Measurements from ENCODE around the gene TSHZ3.
A peak's percentile ranks its signal among the peaks of the same experiment; 100 is the strongest.

The TSHZ3 gene

DNA sequence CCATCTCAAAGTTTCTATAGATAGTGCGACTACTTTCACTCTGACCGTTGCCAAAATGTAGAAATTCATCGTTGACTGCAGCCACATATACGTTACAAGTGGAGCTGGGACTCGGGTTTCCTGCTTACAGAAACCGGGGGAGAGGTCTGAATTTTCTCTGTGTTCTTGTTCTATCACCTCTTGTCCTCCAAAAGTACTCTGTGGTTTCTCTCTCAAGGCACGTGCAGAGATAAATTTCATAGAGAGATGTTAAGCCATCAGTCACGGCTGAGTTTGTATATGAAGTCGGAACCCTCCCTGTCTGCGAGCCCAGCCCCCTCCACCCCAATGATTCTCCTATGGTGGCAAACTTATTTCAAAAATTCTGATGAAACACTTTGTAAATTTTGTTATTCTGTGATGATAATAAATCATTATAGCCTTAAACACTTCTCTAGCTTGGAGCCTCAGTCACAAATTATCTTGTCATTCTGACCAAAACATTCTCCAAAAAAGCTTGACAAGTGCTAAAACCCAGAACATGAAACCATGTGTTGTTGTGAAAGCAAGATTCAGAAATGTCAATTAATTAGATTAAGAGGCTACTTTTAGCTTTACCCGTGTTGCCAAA is 87.5 kb downstream of the TSHZ3 start:
- DNase-seq, result no peak

DNA sequence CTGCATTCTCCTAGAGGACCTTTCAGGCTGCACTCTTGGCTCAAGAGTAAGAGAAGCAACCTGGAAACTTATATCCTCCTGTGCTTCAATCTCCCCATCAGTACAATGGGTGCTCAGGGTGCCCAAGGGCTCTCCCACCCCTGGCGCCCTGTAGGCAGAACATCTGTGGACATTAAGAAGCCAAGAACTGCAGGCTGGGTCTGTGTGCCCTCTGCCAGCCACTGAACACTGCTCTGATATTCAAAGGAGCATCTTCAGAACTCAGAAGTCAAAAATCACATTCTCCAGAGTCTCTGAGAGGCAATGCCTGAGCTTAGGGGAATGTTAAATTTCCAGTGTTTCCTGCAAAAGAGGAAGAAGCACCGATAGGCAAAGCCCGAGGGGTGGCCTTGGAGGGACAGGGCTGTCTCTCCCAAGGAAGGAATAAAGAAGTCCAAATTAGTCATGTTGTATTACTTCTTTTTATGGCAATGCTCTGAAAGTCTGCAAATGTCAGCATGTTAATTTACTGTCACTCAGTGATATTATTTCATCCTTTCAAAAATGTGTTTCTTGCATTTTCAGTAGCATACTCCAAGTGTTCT is 88.1 kb downstream of the TSHZ3 start:
- DNase-seq, result no peak

DNA sequence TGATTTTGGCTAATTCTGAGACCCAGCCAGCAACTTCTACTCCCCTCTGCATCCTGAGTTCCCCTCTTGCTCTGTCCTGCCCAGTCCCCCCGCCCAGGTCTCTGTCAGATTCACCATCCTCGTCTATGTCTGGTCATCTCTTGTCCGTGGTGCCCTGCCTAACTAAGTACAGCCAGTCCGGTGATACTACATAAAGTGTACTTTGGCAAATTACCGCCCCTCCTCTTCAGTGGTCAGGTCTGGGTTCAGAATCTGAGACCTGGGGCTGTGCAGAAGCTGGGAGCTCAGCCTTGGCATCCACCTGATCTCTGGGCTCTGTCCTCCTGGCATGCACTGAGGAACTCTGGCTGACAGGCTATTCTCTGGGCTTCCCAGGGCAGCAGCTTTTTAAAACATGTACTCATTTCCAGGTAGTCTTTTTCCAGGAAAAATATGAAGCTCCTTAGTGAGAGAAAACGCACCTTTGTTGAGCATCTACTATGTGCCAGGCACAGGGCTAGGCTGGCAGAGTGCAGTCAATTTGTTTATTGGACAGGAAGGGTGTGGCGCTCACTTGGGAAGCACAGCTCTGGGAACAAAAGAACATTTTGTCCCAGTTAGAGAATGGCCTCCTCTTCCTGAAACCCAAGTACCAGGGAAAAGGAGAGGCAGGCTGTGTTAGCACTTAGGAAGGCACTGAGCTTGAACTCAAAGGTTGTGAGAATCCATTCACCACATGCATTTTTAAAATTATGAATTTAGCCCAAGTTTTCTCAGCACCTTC is 88.9 kb downstream of the TSHZ3 start:
- no peak for DNase-seq

DNA sequence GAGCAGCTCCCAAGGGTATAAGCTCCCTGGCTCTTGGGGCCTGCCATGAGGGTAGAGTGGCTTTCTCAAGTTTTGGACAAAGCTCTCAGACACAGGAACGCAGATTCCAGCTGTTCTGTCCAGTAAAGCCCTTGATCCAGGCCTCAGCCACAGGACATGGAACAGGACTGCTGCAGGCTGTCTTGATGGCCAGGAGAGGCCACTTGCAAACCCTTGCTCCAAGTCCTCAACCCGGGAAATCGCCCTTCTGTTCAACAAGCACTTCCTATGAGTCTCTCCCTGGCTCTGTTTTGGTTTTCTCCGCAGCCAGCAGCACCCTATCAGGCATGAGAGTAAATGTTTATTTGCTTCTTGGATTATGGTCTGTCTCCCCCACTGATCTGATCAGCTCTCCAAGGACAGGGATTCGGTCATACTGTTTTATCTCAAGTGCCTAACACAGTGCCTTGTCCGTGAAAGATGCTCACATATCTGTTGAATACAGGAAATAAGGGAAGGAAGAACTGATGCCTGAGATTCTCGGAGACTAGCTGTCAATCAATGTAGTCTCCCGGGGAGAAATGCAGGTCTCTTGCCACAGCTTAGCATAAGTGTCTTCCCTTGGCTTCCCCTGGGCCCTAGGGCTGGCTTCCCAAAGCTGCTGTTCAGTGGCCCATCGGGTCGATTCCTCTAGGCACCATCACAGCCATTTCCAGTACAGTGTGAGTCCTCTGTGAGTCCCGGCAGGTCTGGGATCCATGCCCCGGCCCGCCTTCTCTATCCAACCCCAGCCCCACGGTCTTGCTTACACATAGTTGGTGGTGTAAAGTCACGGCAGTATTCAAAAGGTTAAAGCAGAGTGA is 90.8 kb downstream of the TSHZ3 start:
- no peak for DNase-seq

DNA sequence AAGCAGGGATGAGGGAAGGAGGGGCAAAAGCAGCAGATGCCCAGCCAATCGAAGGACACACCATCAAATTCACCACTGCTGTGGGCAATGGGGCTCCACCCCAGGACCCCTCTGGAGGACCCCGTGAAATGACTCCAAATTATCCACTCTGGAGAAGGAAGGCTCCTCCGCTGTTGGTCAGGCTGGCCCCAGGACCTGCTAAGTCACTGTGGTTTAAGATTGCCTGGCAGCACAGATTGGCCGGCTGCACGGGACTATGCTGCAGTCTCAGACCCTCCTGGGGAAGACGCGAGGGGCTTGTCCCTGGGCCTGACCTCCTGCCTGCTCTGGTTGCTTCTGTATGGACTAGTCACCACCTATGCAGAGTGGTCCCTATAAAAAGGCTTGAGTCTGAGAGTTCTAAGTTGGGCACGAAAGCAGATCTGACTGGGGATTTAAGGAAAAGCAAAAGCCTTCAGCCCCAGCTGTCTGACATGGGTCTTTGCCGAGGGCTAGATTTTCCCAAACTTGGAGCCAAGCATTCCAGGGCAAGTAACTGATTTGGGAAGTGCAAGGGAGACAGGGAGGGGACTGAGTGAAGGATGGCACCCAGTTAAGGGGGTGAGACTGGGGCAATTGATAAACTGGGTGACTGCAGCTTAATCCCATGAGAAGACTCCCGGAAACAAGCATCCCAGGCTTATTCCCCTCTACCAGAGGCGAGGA is 91.7 kb downstream of the TSHZ3 start:
- no peak for DNase-seq

DNA sequence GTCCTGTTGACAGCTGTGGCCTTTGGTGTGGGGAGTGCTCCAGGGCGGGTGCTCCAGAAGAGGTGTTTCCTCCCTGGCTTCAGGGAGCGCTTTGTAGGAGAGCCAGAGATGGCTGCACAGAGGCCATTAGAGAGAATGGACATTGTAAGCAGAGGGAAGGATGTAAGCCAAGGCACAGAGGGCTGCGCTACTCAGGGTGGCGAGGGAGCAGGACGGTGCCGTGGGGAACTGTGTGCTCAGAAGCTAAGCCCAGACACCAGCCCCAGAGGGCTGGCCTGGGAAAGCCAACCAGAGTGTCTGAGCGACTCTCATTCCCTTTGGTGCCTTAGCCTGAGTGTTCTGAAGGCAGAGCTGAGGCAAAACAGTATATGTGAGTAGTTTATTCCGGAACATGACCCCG is 92.2 kb downstream of the TSHZ3 start:
- no peak for DNase-seq

DNA sequence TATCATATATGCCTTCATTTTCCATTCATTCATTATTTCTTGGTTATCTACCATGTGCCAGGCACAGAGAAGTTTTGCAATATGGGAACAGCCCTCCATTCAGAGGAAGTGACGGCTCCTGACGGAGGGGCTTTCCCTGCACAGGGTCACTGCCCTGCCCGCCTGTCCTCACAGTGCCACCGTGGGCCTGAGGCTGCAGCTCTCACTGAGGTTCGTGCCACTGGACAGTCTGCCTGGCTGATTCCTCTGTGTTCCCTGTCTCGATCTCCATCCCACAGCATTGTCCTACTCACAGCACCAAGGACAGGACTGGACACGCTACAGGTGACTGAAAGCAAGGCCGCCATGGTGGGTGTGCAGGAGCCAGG is 92.7 kb downstream of the TSHZ3 start:
- DNase-seq, result no peak

DNA sequence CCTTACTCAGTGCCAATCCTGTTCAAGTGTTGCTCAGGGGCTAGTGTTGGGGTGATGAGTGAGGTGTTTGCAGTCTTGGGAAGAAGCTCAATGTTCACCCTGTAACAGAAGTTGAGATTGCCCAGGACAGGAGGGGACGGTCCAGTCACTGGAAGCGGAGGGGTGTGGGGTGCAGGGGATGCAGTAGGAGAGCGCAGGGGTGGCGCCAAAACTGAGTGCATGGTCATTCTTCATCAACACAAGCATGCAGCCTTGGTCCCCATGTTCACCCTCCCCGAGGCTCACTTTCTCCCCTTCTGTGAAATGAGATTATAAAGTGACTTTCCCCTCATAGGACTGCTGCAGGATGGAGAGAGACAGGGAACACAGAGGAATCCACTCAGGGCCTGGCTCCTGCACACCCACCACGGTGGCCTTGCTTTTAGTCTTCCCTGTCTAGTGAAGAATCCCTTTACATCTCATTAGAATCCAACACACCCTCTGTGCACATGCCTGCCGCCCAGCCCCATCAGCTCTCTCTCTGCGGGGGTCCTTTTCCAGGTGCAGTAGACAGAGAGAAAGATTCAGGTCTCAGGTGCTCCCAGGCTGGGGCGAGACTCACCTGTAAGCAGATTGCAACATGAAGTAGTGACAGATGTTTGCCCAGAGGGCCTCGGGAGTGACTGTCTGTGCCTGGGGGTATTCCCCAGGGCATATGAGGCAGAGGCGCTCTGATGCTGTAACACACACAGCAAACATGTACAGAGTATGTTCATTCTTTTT is 93.2 kb downstream of the TSHZ3 start:
- DNase-seq, result peak; percentile 47

DNA sequence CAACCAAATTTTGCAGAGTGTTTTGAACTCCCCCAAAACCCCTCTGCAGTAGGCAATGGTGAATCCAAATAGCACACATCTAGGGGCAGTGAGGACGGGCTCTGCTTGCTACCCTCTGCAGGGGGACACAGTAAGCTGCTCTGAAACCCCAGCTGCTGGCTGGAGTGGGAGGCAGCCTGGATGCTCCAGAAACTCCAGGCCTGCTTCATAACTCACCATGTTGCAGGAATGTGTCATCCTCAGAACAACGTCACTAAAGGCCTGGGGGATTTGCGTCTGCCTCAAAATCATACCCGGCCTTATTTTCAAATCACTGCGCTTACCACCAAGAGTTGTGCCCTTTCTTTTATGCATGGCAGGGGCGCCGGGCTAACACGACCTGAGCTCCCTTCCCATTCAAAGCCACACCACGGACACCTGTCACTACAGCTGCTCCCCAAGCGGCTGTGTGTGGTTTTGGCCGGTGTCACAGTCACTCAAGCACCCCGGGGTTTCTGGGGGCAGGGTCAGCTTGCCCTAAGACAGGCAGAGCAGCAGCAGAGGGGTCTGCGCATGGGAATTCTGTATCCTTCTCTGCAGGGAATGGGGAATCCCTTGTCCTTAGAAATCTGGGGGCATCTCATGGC is 93.9 kb downstream of the TSHZ3 start:
- no peak for DNase-seq

DNA sequence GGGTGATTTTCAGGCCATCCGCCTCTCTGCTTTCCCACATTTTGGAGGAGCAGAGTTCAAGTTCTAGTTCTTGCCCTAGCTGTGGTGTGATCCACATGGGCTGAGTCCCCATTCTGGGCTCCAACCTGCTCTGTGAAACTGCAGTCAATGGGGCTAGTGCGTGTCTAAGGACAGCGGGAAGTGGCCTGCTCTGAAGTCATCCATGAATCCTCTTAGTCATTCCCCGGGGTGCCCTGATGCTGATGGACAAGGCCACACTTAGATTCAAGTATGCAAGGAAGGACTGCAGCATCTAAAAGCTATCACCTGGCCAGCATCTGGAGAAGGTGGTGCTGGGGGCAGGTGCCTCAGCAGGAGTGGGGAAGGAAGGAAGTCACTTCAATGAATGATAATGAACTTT is 94.6 kb downstream of the TSHZ3 start:
- DNase-seq, result no peak

DNA sequence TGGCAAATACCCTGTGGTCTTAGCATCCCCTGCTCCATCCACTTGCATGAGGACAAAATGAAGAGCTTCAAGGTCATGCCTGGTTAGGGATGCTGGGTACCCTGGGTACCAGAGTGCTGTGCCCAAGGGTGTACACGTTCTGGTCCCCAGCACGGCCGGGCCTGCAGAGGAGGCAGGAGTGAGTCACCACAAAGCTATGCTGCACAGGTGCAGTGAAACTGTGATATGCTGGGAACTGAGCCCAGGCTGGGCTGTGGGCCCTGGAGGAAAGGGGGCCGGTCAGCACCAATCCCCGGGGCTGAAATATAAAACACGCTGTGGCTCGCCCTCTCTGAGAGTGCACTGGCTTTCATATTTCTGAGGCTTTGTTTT is 95.1 kb downstream of the TSHZ3 start:
- DNase-seq, result no peak

DNA sequence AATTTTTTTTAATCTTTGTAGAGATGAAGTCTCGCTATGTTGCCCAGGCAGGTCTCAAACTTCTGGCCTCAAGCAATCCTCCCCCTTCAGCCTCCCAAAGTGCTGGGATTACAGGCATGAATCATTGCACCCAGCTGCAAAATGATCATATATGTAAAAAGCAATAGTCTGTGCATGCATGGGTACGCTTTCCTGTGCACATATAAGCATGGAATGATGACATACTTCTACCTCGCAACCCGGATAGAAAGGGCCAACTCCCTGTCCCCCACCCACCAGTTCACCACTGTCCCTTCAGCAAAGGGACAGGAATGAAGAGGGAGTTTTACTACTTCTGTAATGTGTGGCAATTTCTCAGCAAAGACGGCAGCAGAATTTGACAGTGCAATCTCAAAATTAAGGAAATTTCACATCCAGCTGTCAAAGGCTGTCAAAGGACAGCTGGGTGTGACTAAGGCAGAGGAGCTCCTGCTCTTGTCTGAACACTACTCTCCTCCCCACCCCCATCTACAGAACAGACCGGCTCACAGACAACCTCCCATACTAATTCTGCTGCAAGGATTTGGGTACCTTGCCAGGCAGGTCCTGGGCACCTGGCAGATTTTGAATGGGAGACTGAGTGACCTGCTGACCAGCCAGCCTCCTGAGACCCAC is 95.6 kb downstream of the TSHZ3 start:
- DNase-seq, result no peak

DNA sequence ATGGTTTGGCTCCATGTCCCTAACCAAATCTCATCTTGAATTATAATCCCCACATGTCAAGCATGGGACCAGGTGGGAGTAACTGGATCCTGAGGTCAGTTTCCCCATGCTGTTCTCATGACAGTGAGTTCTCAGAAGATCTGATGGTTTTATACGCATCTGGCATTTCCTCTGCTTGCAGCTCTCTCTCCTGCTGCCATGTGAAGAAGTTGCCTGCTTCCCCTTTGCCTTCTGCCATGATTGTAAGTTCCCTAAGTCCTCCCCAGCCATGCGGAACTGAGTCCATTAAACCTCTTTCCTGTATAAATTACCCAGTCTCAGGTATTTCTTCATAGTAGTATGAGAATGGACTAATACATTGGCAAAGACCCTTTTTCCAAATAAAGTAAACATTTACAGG is 96.8 kb downstream of the TSHZ3 start:
- no peak for DNase-seq

DNA sequence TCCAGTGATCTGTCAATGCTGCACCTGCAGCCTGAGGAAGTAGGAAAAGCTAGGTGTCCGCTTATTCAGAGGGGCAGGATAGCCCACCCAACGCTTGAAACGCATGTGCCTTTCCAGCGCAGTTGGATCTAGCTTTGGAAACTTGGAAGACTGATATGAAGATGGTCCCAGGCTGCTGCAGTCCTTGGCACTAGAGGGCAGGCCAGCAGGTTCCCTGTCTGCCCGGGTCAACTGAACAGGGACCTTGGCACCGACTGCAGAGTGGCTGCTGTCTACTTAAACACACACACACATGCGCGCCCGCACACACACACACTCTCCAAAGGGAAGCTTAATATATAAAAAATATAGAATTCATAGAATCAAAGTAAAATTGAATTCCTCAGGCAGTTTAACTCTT is 100.0 kb downstream of the TSHZ3 start:
- no peak for DNase-seq

DNA sequence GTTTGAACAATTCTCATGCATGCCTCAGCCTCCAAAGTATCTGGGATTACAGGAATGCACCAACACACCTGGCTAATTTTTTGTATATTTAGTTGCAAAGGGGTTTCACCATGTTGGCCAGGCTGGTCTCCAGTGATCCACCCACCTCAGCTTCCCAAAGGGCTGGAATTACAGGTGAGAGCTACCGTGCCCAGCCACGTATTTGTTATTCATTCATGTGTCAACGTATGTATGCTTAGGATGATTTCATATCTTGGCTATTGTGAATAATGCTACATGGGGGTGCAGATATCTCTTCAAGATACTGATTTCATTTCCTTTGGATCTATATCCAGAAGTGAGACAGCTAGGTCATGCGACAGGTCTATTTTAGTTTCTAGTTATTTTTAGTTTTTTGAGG is 113.4 kb downstream of the TSHZ3 start:
- no peak for DNase-seq

DNA sequence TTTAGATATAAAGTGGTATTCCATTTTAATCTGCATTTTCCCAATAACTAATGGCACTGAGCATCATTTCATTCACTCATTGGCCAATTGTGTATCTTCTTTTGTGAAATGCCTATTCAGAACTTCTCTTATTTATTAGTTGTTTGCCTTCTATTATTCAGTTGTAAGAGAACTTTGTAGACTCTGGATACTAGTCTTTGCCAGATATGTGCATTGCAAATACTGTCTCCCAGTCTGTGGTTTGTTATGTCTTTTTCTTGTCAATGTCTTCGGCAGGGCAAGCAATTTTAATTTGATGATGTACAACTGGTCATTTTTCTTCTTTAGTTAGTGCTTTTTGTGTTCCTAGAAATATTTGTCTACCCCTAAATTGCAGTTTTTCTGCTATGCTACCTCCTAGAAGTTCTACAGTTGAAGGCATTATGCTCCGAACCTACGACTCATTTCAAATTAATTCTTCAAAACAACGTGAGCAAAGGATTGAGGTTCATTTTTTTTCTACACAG is 115.9 kb downstream of the TSHZ3 start:
- no peak for DNase-seq

DNA sequence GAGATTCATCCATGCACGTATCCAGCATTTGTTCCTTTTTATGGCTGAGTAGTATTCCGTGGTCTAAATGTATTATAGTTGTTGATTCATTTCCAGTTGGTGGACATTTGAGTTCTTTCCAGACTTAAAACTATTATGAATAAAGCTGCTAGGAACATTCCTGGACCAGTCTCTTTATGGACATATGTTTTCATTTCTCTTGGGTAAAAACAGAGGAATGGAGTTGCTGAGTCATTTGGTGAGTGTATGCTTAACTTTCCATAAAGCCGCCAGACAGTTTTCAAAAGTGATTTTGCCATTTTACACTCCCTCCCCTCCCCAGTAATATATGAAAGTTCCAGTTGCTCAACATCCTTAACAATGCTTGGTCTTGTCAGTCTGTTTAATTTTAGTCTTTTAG is 116.4 kb downstream of the TSHZ3 start:
- no peak for DNase-seq

DNA sequence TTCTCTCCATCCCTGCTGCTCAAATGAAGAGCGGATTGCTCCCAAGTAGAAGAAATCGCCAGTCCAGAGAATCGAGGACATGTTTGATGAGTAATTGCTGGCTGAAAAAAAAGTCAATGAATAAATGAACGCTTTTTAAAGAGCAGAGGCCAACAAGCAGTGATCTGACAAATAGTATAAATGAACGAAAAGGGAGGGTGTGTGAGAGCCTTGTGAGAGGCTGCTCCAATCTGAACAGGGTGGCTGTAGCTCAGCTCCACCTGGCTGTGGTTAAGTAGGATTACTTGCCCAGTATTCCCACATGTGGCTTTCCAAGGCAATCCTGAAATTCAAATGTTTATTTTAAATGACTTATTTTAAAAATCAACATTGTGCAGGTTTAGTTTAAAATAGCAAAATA is 117.1 kb downstream of the TSHZ3 start:
- no peak for DNase-seq

DNA sequence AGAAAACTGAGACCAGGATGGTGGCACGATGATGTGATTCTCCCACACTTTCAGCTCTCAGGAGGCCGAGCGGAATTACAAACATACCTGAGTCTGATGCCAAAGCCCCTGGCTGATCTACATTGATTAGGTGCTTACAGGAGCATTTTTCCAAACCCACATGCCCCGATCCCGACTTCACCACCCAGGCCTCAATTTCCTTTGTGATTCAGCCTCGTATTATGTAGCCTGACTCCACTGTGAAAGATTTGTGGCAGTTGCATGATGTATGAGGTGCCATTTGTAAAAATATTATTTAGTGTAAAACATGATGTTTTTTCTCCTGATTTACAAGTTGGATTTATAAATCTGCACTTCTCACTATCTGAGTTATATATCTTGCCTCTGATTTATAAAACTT is 118.0 kb downstream of the TSHZ3 start:
- DNase-seq, result no peak

DNA sequence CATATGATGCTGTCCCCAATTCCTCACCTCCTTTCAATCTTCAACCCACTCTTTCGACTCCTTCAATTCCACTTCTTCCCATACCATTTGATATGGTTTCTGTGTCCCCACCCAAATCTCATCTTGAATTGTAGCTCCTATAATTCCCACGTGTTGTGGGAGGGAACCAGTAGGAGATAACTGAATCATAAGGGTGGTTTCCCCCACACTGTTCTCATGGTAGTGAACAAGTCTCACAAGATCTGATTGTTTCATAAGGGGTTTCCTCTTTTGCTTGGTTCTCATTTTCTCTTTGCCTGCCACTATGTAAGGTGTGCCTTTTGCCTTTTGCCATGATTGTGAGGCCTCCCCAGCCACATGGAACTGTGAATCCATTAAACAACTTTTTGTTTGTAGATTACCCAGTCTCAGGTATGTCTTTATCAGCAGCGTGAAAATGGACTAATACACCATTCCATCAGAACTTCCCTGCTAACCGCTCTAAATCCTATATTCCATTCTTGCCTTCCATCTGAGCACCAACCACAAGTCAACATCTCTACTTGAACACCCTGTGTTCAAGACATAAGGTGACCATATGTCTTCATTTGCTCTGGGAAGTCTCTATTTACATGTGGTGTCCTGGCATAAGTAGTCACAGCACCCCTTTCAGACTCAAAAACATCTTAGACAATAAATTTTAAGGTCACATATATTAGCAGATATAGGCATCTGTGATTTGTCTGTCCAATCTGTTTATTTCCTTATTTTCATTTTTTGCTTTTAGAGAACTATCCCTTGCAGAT is 122.9 kb downstream of the TSHZ3 start:
- no peak for DNase-seq

Data from NCI-H2171 (cell line).